Activated gamma-delta T cell (primary cell): ENCODE results near the gene AP2A2.
A peak's percentile ranks its signal among the peaks of the same experiment; 100 is the strongest.

Experiments
- DNase-seq: peaks from one replicate; lab custom pipeline; 2025; lab: John Stamatoyannopoulos, UW

The AP2A2 gene

GRCh38 chr11:924406-925157 lies 1.1 kb upstream of the AP2A2 start:
- no peak for DNase-seq

DNA sequence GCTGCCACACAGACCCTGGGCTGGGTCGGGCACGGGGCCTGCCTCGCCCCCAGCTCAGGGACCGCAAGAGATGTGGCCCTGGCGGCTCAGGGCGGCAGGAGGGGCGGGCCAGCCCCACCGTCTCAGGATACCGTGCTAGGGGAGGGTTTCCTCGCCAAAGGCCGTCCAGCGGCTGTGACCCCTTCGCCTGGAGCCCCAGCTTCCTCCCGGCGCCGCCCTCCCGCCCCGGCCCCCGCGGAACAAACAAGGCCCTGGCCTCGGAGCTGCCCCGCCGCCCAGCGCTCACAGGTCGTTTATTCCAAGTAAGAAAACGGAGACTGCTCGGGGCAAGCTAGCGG lies 543 bp upstream of the AP2A2 start:
- peak; percentile 32 for DNase-seq

- DNase-seq = no peak
Observed at GRCh38 chr11:926341-926916, 759 bp downstream of the AP2A2 start.

- no peak for DNase-seq
Observed at GRCh38 chr11:927871-928270, 2.2 kb downstream of the AP2A2 start.

DNA sequence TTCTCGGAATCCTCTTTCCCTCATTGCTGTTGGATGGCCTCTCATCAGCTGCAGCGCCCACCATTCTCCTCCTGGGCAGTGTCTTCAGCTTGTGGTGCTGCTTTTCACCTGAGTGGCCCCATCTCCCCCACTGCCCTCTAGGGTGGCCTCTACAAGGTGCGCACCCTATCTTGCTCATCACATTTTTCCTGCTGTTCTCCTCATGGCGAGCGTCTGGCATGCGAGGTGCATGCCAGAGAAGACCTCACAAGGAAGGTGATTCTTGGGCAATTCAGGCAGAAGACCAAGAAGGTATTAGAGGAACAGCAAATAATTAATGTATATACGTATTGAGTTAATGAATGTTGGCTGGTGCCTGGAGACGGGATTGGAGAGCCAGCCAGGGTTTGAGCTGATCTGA lies 3.1 kb downstream of the AP2A2 start:
- no peak for DNase-seq

GRCh38 chr11:929405-929804 lies 3.7 kb downstream of the AP2A2 start:
- no peak for DNase-seq

DNA sequence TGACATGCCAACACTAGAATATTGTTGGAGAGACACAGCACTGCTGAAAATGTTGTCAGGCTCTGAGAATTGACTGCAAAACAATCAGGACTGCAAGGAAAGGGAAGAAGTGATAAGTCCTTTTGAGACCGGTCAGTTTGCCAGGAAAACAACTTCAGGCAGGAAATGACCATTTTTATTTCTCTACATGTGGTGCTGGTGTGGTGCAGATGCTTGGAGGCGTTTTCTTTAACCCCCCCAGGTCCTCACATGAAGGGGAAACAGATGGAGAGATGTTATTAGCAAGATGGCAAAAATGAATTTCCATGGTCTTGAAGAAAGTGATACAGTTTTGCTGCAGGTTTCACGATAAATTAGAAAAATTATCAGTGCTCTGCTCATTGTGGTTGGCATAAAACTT lies 5.7 kb downstream of the AP2A2 start:
- no peak for DNase-seq

GRCh38 chr11:932435-932834 lies 6.8 kb downstream of the AP2A2 start:
- no peak for DNase-seq

DNA sequence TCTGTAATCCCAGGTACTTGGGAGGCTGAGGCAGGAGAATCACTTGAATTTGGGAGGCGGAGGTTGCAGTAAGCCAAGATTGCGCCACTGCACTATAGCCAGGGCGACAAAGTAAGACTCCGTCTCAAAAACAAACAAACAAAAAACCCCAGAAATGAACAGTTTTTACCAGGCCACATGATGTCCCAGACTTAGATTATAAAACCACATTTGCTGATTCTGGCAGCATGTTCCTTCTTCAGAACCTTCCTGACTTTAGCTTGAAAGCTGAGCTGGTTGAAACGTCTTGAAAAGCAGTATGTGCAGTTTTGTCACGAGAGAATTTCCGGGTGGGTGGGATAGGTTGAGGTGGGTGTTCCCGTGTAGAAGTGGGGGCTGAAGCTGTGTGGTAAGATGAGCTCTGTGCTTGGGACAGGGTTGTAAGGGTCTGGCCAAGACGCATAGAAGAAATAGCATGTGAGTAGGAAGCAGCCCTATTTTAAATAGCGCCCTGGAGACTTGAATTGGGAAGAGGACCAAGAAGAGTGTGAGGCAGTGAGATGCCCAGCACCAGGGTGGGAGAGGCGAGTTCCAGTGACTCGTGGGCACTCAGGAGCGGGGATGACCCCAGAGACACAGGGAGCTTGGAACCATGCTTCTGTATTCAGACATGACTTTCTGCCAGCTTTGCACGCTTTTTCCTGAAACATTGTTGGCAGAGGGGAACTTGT lies 7.6 kb downstream of the AP2A2 start:
- DNase-seq = no peak

DNA sequence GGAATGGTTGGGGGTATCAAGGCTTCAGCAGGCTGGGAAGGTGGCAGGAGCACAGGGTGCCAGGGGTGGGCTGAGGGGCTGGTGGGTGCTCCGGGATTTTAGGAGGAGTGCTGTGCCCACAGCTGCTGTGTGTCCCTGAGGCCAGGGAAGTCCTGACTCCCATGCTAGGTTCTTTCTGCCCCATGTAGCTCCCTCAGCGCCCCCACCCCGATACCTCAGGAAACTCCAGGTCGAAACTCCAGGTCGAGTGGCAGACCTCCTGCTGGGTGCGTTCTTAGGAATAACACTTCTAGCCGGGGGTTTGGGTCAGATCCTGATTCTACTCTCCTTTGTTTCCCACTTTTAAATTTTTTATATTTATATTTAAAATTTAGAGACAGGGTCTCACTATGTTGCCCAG lies 8.3 kb downstream of the AP2A2 start:
- DNase-seq = no peak

DNA sequence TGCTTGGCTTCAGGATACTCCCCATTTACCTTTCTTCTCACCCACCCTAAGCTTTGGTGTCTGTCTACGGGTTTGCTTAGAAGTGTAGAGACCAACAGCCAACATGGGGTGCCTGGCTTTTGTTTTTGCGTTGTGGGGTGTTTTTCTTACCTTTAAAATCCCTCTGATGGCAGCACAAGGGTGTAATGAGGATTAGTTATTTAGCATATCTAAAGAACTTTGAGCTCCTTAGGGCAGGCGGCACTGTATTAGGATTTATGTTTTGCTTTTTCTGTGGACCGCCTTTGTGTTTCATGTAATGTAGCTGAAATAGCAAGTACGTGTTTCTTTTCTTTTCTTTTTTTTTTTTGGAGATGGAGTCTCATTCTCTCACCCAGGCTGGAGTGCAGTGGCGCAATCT lies 8.9 kb downstream of the AP2A2 start:
- DNase-seq = no peak

- no peak for DNase-seq
Observed at GRCh38 chr11:936199-936598, 10.5 kb downstream of the AP2A2 start.

DNA sequence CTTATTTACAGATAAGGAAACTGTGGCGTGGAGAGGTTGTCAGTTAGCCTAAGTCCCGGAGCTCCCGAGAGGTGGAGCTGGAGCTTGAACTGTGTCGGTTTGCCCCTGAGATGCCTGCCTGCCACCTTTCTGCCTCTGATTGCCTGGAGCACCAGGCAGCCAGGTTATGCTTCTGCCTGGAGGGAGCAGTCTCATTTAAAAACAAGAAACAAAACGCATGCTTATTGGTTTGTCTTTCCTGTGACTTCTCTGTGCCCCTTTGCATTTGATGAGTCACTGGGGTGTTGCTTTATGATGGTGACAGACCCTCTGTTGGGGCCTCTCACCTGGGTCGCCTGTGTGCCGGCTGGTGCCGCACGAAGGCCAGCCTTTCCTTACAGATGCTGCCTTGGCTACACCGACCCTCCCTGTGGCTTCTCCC lies 12.2 kb downstream of the AP2A2 start:
- no peak for DNase-seq

- DNase-seq = no peak
Observed at GRCh38 chr11:940496-941135, 14.9 kb downstream of the AP2A2 start.

DNA sequence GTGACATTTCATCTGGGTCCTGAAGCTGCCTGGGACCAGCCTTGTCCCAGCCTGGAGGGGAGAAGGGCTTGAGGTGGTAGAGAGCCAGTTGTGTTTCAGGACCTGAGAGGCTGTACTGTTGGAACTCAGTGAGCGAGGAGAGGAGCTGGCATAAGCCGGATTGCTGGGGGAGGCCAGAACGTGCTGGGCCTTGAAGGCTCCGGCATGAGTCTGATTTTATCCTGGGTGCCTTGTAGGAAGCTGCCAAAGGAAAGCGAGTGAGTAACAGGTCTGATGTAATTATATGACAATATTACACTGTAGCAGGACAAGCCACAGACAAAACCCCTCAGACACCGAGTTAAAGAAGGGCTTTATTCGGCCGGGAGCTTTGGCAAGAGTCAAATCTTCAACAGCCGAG lies 17.2 kb downstream of the AP2A2 start:
- no peak for DNase-seq

DNA sequence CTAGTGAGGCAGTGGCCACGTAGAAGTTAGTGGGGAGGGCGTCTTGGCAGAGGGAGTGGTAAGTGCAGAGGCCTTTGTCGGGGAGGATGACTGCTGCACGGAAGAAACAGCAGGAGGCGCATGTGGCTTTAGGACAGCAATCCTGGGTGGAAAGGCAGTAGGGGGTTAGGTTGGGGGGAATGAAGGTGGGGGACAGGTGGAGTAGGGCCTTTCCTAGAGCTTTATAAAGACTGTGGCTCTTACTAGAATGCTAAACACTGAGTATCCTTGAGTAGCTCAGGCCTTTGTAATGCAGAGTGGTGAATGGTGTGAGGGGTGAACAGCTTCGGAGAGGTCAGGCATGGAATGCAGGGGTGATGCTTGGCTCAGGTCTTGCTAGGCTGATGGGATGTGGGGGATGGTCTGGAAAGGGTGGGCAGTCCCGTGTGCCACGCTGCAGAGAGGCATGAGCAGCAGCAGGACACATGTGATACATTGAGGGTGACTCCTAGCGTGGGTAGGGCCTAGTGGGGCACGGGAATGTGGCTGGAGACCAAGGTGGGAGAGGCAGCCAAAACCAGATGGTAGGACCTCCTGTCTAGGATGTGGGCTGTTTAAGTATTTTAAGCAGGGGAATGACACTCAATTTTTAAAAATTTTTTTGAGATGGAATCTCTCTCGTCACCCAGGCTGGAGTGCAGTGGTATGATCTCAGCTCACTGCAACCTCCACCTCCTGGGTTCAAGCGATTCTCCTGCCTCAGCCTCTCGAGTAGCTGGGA lies 19.2 kb downstream of the AP2A2 start:
- no peak for DNase-seq

- no peak for DNase-seq
Observed at GRCh38 chr11:945986-946385, 20.3 kb downstream of the AP2A2 start.

GRCh38 chr11:947744-948143 lies 22.1 kb downstream of the AP2A2 start:
- DNase-seq = no peak

GRCh38 chr11:951507-951906 lies 25.8 kb downstream of the AP2A2 start:
- no peak for DNase-seq

GRCh38 chr11:952406-953385 lies 27.0 kb downstream of the AP2A2 start:
- DNase-seq = no peak

DNA sequence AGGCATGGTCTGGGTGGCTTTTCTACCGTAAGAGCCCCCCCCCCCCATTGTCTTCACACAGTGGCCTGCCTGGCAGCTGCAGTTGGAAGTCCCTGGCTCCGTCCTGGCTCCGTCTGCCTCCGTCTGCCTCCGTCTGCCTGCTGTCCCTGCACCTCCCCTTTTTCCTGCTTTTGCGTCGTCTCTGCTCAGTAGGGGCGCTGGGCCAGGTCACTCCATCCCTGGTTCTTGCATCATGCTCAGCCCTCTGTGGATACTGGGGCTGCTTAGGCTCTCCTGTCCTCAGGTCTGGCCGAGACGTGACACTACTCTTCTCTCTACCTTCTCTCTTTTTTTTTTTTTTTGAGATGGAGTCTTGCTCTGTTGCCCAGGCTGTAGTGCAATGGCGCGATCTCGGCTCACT lies 27.8 kb downstream of the AP2A2 start:
- DNase-seq = no peak
